Neural cell (in vitro differentiated cells): ENCODE results near the gene WNK2.

Experiments
- CTCF ChIP-seq: fragments of 450-650 bp; IDR thresholded peaks from 2 replicates; pipeline ENCODE4 v1.5.1; 2014; ENCODE audit warnings: antibody characterized with exemption, mild to moderate bottlenecking, moderate library complexity; ENCODE audit not compliant: poor library complexity, severe bottlenecking
- SMC3 ChIP-seq: fragments of 450-650 bp; conservative IDR thresholded peaks from 2 replicates; pipeline ENCODE4 v1.6.1; 2014; ENCODE audit warnings: antibody characterized with exemption, mild to moderate bottlenecking, moderate library complexity; ENCODE audit not compliant: poor library complexity
- TAF1 ChIP-seq: IDR thresholded peaks from 2 replicates; pipeline ENCODE4 v1.6.1; 2012; ENCODE audit warnings: low read depth

- no peak for TF ChIP-seq CTCF
- no peak for TF ChIP-seq TAF1
- TF ChIP-seq SMC3, result no peak
Measured at GRCh38 chr9:93240891-93241334, 57.0 kb downstream of the WNK2 start.
